H9 (cell line): ENCODE results near the gene NUDT4. TPM values are rescaled to one million over a fixed set of nuclear protein-coding genes. Genes with fewer than 3 reads are reported as not detected.

ENCODE experiments used
- DNase-seq: peaks from one replicate; pipeline ENCODE4 v3.0.0-alpha.2; 2017
- H2AFZ ChIP-seq: one replicate; pipeline ENCODE4 v1.6.1; 2013; ENCODE audit warnings: mild to moderate bottlenecking, low read length, control low read depth, moderate library complexity
- H2AK5ac ChIP-seq: 2 replicates; pipeline ENCODE4 v1.6.1; 2013; ENCODE audit warnings: low read length, control low read depth, mixed read lengths; ENCODE audit not compliant: insufficient read length
- H2BK120ac ChIP-seq: one replicate; pipeline ENCODE4 v1.6.1; 2013; ENCODE audit warnings: low read depth, mild to moderate bottlenecking, low read length, control low read depth, inconsistent platforms; ENCODE audit not compliant: poor library complexity, severe bottlenecking
- H2BK12ac ChIP-seq: 2 replicates; pipeline ENCODE4 v1.6.1; 2013; ENCODE audit warnings: low read length, control low read depth, mixed read lengths, low read depth; ENCODE audit not compliant: insufficient read length
- H2BK15ac ChIP-seq: 2 replicates; pipeline ENCODE4 v1.6.1; 2013; ENCODE audit warnings: low read depth, low read length, control low read depth
- H2BK20ac ChIP-seq: one replicate; pipeline ENCODE4 v1.6.1; 2013; ENCODE audit warnings: low read depth, mild to moderate bottlenecking, low read length, control low read depth, inconsistent platforms; ENCODE audit not compliant: poor library complexity, severe bottlenecking
- H2BK5ac ChIP-seq: 2 replicates; pipeline ENCODE4 v1.6.1; 2013; ENCODE audit warnings: low read length, control low read depth, mixed read lengths; ENCODE audit not compliant: insufficient read length
- H3K14ac ChIP-seq: 2 replicates; pipeline ENCODE4 v1.6.1; 2013; ENCODE audit warnings: low read length, control low read depth; ENCODE audit not compliant: insufficient read depth
- H3K18ac ChIP-seq: 2 replicates; pipeline ENCODE4 v1.6.1; 2013; ENCODE audit warnings: low read depth, mild to moderate bottlenecking, mixed read lengths, low read length, control low read depth; ENCODE audit not compliant: insufficient read length
- H3K23ac ChIP-seq: 2 replicates; pipeline ENCODE4 v1.6.1; 2013; ENCODE audit warnings: low read length, control low read depth, mixed read lengths, low read depth; ENCODE audit not compliant: insufficient read length
- H3K23me2 ChIP-seq: 2 replicates; pipeline ENCODE4 v1.6.1; 2013; ENCODE audit warnings: low read depth, mild to moderate bottlenecking, mixed read lengths, low read length, control low read depth; ENCODE audit not compliant: insufficient read length, poor library complexity, severe bottlenecking
- H3K27ac ChIP-seq: 2 replicates; pipeline ENCODE4 v1.5.1; 2013; ENCODE audit warnings: low read length, control low read depth, mixed read lengths, low read depth; ENCODE audit not compliant: insufficient read length
- H3K27me3 ChIP-seq: 2 replicates; pipeline ENCODE4 v1.6.1; 2013; ENCODE audit warnings: low read length, control low read depth, inconsistent platforms; ENCODE audit not compliant: insufficient read depth
- H3K4ac ChIP-seq: 2 replicates; pipeline ENCODE4 v1.6.1; 2013; ENCODE audit warnings: low read depth, mild to moderate bottlenecking, control low read depth, inconsistent platforms, low read length, moderate library complexity
- H3K4me1 ChIP-seq: 2 replicates; pipeline ENCODE4 v1.6.1; 2013; ENCODE audit warnings: low read length, control low read depth, inconsistent platforms; ENCODE audit not compliant: insufficient read depth
- H3K4me2 ChIP-seq: 2 replicates; pipeline ENCODE4 v1.6.1; 2013; ENCODE audit warnings: low read length, control low read depth, mixed read lengths; ENCODE audit not compliant: insufficient read length, insufficient read depth
- H3K56ac ChIP-seq: 2 replicates; pipeline ENCODE4 v1.6.1; 2013; ENCODE audit warnings: low read depth, mild to moderate bottlenecking, mixed read lengths, low read length, control low read depth; ENCODE audit not compliant: insufficient read length
- H3K79me1 ChIP-seq: 2 replicates; pipeline ENCODE4 v1.6.1; 2013; ENCODE audit warnings: low read depth, mild to moderate bottlenecking, moderate library complexity, low read length, control low read depth, inconsistent platforms; ENCODE audit not compliant: insufficient read depth, poor library complexity, severe bottlenecking
- H3K79me2 ChIP-seq: 2 replicates; pipeline ENCODE4 v1.6.1; 2013; ENCODE audit warnings: low read length, control low read depth, inconsistent platforms; ENCODE audit not compliant: insufficient read depth
- H3K9ac ChIP-seq: 2 replicates; pipeline ENCODE4 v1.6.1; 2013; ENCODE audit warnings: low read length, control low read depth, mixed read lengths; ENCODE audit not compliant: insufficient read length; ENCODE audit errors: extremely low read depth
- H3K9me3 ChIP-seq: one replicate; pipeline ENCODE4 v1.6.1; 2013; ENCODE audit warnings: low read depth, low read length, inconsistent platforms; ENCODE audit not compliant: control insufficient read depth
- H3T11ph ChIP-seq: one replicate; pipeline ENCODE4 v1.6.1; 2013; ENCODE audit warnings: mild to moderate bottlenecking, low read length, control low read depth, inconsistent platforms
- H4K20me1 ChIP-seq: one replicate; pipeline ENCODE4 v1.6.1; 2013; ENCODE audit not compliant: control insufficient read depth, insufficient read length, insufficient read depth
- H4K5ac ChIP-seq: 2 replicates; pipeline ENCODE4 v1.6.1; 2013; ENCODE audit warnings: low read depth, mild to moderate bottlenecking, mixed read lengths, low read length, control low read depth; ENCODE audit not compliant: insufficient read length
- H4K8ac ChIP-seq: replicated peaks from 2 replicates; pipeline ENCODE4 v1.6.1; 2013; ENCODE audit warnings: low read length, control low read depth, mixed read lengths, low read depth; ENCODE audit not compliant: insufficient read length
- H4K91ac ChIP-seq: 2 replicates; pipeline ENCODE4 v1.6.1; 2013; ENCODE audit warnings: low read depth, mild to moderate bottlenecking, moderate library complexity, mixed read lengths, low read length, control low read depth; ENCODE audit not compliant: insufficient read length
- H3K27ac Mint-ChIP-seq, 3 experiments: 2 replicates in 2 of 3; 3 replicates in 1 of 3; pipeline ENCODE4 v1.8.0; 2020 to 2021; ENCODE audit warnings: mixed read lengths in 3 of 3, mild to moderate bottlenecking in 1 of 3, moderate library complexity in 1 of 3
- H3K27me3 Mint-ChIP-seq: 2 replicates; pipeline ENCODE4 v1.8.0; 2021; ENCODE audit warnings: low read depth, mild to moderate bottlenecking, moderate library complexity, mixed read lengths
- H3K36me3 Mint-ChIP-seq, 3 experiments: 2 replicates in 2 of 3; 3 replicates in 1 of 3; pipeline ENCODE4 v1.8.0; 2020 to 2021; ENCODE audit warnings: low read depth in 3 of 3, mixed read lengths in 3 of 3; ENCODE audit not compliant: insufficient read depth in 1 of 3
- H3K4me1 Mint-ChIP-seq, 2 experiments: 2 replicates each; pipeline ENCODE4 v1.8.0; 2020; ENCODE audit warnings: mixed read lengths in 2 of 2
- H3K4me3 Mint-ChIP-seq, 2 experiments: 2 replicates in 1 of 2; 3 replicates in 1 of 2; pipeline ENCODE4 v1.8.0; 2020 to 2021; ENCODE audit warnings: mild to moderate bottlenecking in 2 of 2, mixed read lengths in 2 of 2, moderate library complexity in 1 of 2
- H3K9me3 Mint-ChIP-seq, 2 experiments: 2 replicates in 1 of 2; 3 replicates in 1 of 2; pipeline ENCODE4 v1.8.0; 2020; ENCODE audit warnings: mild to moderate bottlenecking in 2 of 2, mixed read lengths in 2 of 2, moderate library complexity in 1 of 2
- CTCF ChIP-seq: fragments of 200-600 bp; sonication (generic); conservative IDR thresholded peaks from 3 replicates; pipeline ENCODE4 v1.8.0; 2021; ENCODE audit warnings: antibody characterized with exemption, mild to moderate bottlenecking
- WGBS: extraction: QIAGEN DNeasy Blood & Tissue Kit; methylation state at CpG from one replicate; pipeline ENCODE4 v1.1.7; 2013; ENCODE audit warnings: missing lambda C conversion rate, low lambda C conversion rate, mixed read lengths; ENCODE audit not compliant: insufficient read length; ENCODE audit errors: extremely low coverage; 5-methylcytosine and 5-hydroxymethylcytosine counted together
- total RNA-seq: library from RNA; stranded (reverse); gene quantifications from 2 replicates; pipeline ENCODE4 v1.2.1, GENCODE V29; 2021

The NUDT4 gene
- total RNA-seq, 1 experiment from 2014 or later, result 40.6 TPM

- no peak overlapping the region for H3K27ac ChIP-seq
- no peaks in the 10 kb centered on the region for H3K9me3 Mint-ChIP-seq
- H4K91ac ChIP-seq, result no peak overlapping the region
- no peak overlapping the region for H2BK15ac ChIP-seq
- no peaks in the 10 kb centered on the region for H3K79me2 ChIP-seq
- no peaks in the 10 kb centered on the region for H3K79me1 ChIP-seq
- H2AK5ac ChIP-seq, result no peak overlapping the region
- H3K4me1 ChIP-seq, result no peaks in the 10 kb centered on the region; the same call in 1 of the 2 replicates
- H3T11ph ChIP-seq, result no peak overlapping the region
- no peak for DNase-seq
- no peaks in the 10 kb centered on the region for H3K4me1 Mint-ChIP-seq
- H3K27me3 ChIP-seq, result no peaks in the 10 kb centered on the region
- no peak overlapping the region for H3K27ac Mint-ChIP-seq
- no peak overlapping the region for H3K18ac ChIP-seq
- H3K4ac ChIP-seq, result no peak overlapping the region
- H3K56ac ChIP-seq, result no peak overlapping the region
- TF ChIP-seq CTCF, result no peak
- no peak overlapping the region for H2BK20ac ChIP-seq
- no peak overlapping the region for H3K4me2 ChIP-seq
- no peak overlapping the region for H2BK12ac ChIP-seq
- no CpG with 5 or more reads among the region's 2 CpGs for WGBS
- no peaks in the 10 kb centered on the region for H3K27me3 Mint-ChIP-seq
- H3K14ac ChIP-seq, result no peak overlapping the region
- no peak overlapping the region for H4K5ac ChIP-seq
- no peak overlapping the region for H2AFZ ChIP-seq
- no peaks in the 10 kb centered on the region for H3K23me2 ChIP-seq
- H3K9ac ChIP-seq, result no peak overlapping the region
- no peak overlapping the region for H4K8ac ChIP-seq
- H4K20me1 ChIP-seq, result no peaks in the 10 kb centered on the region
- no peak overlapping the region for H2BK5ac ChIP-seq
- no peaks in the 10 kb centered on the region for H3K36me3 Mint-ChIP-seq
- H3K4me3 Mint-ChIP-seq, result no peak overlapping the region
- no peak overlapping the region for H2BK120ac ChIP-seq
- no peaks in the 10 kb centered on the region for H3K9me3 ChIP-seq
- no peak overlapping the region for H3K23ac ChIP-seq
Measured at GRCh38 chr12:93358821-93359220, 18.9 kb upstream of the NUDT4 start.
